HG03135 (cell line): ENCODE measurements around the gene KRT35.
"Not testable (repeated sequence)": the region's sequence is repeated elsewhere in the genome, so short reads cannot be mapped to it uniquely, and the experiment has no call there.

Experiments used
- ATAC-seq: cut with Tn5 transposase; IDR thresholded peaks from one replicate; pipeline ENCODE4 v1.9.1; 2021; ENCODE audit warnings: mild to moderate bottlenecking, moderate library complexity; ENCODE audit not compliant: unreplicated experiment

The KRT35 gene

DNA sequence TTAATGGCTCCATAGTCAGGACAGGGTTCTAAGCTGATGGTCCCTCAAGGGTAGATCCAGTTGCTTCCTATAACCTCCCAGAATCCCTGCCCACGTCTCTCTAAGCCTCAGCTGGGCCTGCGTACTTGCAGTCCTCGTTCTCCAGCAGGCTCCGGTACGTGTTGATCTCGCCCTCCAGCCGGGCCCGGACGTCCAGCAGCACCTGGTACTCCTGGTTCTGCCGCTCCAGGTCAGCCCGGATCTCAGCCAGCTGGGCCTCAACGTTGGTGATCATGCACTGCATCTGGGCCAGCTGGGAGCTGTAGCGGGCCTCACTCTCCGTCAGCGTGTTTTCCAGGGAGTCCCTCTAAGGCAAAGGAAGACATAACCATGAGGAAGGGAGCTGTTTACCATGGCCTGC is 18.2 kb downstream of the KRT35 start:
- ATAC-seq, result no peak

DNA sequence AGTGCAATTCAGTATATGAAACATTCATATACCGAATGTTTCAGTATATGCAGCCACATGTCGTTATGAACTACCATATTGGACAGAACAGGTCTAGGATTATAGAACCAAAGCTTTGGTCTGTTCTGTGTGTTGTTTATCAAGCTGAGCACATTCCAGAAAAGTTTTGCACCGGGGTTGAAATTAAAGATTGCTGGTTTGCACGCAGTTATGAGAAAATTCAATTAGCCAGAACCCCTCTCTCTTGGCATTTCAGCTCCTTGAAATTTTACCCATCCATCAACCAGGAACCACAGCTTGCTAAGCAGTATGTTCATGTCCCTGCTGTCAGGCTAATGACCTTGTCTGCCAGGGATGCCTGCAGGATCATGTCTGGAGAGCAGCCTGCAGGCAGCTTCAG is 23.3 kb downstream of the KRT35 start:
- ATAC-seq, result no peak

DNA sequence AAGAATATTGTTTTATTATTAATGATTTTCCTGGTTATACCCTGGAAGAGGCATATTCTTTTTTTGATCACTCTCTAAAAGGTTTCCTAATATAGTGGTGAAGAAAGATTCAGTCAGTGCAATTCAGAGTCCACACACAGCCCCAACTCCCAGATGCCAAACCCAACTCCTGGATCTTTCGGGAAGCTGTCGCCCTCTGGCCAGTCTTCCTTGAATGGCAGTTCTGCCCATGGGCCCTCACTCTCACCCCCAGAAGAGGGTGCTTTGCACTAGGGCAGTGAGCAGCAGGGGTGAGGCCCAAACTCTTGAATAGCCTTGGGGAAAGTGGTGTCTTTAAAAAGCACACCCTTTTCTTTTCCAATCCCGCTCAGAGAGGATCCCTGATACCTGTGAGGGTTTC is 24.7 kb downstream of the KRT35 start:
- no peak for ATAC-seq

DNA sequence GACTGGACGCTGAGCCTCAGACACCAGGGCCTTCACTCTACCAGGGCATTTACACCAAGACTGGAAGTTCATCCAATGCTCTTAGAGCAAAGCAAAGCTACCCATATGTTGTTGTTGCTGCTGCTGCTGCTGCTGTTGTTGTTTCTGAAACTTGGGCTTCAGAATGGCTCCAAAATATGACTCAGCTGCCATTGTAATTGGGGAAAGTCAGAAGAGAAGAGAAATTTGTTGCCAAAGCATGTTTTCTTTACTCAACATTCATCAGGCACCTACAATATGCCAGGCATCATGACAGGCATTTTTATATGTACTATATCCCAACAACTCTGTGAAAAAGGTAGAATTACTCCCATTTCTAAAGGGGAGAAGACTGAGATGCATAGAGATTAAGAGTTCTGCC is 25.7 kb downstream of the KRT35 start:
- ATAC-seq, result no peak

DNA sequence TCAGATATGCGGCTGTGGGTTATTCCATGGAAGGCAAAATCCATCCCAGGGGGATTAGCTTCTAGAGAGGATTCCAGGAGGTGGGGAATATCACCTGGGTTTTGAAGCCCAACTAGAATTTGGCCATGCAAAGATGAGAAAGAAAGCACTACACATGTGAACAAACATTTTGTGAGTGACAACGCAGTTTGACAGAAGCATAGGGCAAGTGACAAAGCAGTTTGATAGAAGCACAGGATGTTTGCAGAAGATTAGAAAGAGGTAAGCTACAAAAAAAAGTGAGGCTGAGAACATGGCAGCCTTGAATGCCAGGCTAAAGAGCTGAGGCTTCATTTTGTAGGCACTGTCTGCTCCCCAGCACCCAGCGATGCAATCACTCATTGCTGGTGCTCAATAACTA is 27.9 kb downstream of the KRT35 start:
- no peak for ATAC-seq

DNA sequence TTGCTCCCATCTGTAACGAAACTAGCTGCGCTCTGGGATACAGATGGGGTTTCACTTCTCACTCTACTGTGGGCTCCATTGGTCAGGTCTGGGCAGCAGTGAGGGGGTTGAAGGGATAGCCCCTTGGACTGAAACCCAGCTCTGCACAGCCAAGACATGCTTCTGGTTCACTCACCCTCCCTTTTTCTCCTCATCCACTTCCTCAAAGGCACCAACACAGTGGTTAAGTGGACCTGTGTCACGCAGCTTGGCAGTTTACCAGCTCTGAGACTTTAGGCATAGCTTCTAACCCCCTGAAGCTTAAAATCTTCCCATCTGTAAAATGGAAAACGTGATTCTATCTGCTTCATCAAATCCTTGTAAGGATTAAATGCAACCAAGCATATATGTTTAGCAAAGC is 28.7 kb downstream of the KRT35 start:
- ATAC-seq, result no peak

DNA sequence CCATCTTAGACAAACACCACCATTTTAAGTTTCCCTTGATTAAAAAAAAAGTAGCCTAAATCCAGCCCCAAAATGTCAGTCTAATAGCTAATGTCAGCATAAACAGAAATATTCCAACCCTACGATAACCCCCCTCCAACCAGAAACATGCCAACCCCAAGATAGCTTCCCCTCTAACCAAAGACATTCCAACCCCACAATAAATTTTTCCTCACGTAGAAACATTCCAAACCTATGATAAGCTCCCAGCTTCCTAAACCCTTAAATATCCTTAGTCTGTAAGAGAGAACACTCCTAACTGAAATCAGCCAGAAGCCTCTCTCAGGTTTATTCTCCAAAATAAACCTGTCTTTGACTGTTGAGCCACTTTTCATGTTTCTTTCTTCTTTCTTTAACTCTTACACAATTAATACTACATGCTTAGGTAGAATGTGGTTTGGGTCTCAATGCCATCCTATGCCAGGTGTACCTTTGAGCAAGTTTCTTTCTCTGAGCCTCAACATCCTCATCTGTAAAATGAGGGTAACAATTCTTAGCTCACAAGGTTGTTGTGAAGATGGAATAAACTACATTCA is 29.7 kb downstream of the KRT35 start:
- no peak for ATAC-seq

DNA sequence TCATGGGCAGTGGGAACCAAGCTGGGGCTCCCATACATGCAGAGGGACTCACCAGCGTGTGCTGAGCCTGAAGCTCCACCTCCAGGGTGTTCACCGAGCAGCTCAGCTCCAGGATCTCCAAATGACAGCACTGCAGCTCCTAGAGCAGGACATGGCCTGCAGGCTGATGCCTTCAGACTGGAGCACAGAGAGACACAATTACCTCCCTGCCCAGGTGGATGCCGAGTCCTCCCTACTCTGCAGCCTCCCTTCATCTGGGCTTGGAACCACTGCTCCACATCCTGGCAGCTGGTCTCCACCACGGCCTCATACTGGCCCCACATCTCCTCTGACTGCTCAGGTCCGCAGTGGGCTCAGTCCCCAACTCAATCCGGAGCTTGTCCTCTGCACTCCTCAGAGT is 31.9 kb downstream of the KRT35 start:
- no peak for ATAC-seq

DNA sequence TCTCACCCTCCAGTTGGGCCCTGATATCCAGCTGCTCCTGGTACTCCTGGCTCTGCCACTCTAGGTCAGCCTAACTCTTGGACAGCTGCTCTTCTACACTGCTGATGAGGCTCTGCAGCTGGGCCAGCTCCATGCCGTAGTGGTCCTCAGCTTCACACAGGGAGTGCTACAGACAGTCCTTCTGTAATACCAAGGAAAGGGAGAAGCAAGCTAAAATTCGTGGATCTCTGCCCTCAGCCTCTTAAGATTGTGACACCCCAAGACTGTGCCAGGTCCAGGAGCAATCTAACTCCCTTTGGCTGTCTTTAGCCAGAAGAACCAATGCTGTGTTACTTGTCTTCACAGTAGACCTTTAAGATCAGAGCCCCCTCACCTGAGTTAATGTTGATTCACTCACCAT is 32.4 kb downstream of the KRT35 start:
- ATAC-seq, result no peak

DNA sequence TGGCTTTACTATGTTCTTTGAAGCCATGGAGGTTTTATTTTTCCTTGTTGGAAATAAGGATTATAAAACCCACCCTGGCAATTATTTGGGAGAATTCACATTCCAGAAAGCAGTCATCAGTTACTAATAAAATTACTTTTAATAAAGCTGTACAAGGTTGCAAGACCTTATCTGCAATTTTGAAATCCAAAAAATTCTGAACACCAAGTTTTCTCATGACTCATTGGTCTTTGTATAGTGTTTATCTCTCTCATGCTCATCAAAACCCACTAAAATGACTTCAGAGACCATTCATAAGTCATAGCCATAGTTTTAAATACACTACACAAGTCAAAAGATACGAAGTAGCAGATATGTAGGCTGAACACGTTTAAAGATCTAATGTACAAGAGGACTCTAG is 34.1 kb downstream of the KRT35 start:
- no peak for ATAC-seq

DNA sequence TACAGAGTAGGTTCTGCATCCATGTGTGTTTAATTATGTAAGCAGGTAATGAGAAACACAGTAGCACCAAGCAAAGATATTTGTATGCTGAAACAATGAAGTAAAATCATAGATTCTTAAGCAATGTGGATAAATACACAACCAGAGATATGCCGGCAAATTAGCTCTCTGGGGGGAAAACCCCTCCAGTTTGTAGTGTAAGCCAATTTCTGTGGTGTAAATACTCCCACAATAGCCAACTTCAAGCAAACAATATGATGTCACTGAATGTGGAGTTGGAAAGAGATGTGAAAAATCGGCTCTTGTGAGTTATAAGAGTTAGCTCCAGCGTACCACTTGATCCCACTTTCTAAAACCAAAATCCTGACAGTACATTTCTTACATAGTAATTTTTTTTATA is 36.3 kb downstream of the KRT35 start:
- no peak for ATAC-seq

DNA sequence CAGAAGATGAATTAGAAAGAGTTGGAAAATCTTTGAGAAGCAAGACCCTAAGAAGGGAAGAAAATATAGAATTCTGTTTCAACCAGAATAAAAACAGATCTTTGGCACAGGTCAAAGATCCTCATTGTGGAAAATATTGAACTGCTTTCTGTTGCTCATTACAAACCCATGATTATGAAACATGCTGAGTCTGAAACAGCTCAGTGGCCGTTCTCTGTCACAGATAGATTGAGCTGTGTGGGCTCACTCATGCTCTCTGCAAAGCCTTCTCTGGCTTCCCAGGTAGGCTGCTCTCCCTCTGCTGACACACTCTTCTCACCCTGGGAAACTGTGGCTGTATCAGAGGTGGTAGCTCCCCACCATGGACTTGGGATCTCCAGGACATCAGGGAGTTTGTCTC is 36.8 kb downstream of the KRT35 start:
- ATAC-seq, result no peak

DNA sequence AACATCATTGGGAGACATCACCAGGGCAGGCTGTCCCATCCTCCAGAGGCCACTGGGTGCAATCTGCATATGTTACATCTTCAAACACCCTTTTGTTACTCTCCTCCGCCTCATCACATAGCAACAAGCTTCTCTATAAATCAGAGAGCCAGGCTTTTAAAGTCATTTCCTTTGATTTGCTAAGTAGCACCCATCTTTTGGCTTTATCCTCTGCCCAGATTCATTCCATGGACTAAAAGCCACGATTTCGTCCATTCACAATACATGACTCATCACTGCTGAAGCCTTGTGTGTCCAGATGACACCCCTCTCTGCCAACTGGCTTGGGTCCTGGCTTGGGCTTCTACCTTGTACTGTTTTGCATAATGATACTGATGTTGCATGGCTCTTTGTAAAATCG is 38.2 kb downstream of the KRT35 start:
- no peak for ATAC-seq

DNA sequence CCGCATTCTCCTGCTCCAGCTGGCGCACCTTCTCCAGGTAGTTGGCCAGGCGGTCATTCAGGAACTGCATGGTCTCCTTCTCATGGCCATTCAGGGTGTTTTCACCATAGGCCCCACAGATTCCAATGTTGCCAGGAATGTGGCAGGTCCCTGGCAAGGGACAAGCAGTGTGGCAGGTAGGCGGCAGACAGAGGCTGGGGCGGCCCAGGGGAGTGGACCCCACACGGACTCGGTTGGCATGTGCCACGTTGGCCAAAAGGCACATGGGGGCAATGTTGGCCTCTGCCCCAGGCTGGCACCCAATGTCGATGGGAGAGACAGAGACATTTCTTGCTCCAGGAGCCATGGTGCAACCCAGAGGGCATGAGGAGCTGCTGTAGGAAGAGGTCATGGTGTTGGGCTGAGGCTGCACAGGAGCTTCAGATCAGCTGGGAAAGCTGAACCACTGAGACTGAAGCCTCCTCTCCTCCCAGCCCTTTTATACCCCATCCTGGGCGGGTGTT is 40.4 kb downstream of the KRT35 start, which contains the start of gene KRT38:
KRT38 (minus strand) TSS at position 453 of the 503 bp plus-strand sequence; CDS start at position 391, 62 bp downstream.
- ATAC-seq, result no peak

DNA sequence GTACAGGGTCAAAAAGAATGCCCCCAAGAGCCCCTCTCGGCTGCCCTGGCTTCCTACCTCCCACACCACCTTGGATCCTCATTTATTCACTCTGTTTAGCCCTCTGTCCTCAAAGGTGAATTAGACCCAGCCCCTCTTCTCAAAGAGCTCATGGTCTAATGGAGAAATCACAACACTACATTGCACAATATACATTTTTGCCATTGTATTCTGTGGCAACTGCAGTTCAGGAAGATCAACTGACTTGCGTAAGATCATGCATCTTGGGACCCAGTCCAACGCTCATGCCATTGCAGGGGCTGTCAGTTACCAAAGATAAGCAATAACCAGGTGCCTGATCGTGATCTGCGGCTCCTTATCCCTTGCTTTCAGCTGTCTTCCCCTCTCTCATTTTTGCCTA is 41.6 kb downstream of the KRT35 start:
- no peak for ATAC-seq

DNA sequence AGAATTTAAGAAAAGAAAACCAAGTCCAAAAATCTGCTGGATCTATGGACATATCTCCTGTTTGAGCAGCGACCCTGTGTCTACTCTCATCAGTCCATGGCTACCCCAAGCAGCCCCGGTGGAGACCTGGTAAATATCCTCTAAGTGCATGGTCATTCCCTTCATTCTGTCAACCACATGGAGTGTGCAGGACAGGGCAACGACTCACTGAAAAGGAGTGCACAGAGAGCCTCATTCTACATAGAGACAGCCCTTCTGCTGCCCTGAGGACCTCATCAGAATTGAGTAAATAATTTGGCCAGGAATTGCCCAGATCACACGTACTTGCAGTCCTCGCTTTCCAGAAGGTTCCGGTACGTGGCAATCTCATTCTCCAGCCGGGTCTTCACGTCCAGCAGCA is 43.2 kb downstream of the KRT35 start:
- ATAC-seq, result no peak

DNA sequence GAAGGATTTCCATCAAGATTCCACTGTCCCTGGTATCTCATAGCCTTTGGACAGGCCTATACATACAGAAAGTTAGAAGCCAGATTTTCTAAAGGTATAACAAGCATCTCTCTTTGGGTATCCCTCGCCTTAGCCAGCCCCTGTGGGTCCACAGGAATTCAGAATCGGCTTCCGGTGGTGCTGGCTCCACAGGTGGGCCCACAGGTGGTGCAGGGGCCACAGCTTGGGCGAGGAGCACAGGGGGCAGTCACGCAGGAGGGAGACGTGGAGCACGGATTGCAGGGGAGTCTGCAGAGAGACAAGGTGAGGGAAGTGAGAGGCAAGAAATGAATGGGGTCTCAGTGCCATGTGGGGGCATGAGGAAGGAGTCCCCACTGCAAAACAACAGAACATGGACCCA is 43.7 kb downstream of the KRT35 start:
- ATAC-seq, result no peak

DNA sequence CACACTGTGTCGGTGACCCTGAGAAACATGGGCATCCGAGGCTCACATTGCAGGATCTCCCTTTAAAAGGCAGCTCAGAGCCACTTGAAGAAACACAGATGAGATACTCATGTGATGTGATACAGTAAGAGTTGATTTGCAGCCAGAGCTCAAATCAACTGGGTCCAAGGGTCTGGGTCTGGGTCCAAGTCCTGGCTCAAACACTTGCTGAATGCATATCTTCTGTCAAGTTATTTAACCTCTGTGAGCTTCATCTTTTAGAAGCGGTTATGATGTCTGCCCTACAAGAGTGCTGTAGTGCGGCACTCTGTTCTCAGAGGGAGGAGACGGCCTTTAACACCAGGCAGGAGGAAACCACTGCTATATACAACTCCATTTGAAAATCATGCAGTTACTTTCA is 46.5 kb downstream of the KRT35 start:
- no peak for ATAC-seq

DNA sequence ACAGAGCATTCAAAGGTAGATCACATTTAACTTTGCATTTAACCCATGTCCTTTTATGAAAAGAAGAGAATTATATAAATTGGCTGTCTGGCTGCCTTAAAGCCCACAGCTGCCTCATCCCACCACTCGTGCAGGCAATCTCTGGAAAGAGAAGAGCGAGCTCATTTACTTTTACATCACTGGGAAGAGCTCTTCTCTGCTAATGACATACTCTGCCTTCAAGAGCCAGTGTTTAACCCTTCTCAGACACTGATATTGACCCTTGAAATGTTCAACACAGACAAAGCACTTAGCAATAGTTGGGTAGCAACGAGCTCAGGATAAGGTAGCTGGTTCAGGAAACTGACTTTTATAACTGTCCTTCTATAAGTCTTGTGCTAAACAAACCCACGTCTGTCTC is 46.9 kb downstream of the KRT35 start:
- ATAC-seq, result no peak

DNA sequence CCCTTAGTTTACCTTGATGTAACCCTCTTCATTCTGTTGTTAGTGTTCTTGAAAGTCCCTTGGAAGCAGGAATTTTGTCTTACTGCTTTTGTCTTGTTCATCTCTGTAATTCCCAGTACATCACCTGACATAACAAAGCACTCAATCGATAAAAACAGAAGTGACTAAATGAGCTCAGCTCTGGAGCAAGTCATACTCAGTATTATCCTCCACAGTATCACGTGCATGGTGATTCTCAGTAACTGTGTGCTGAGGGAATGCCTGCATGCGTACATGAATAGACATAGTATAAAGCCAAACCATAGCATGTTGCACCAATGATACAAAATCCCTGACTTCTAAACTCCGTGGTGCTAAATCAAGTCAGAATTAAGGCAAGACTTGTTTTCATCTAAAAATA is 47.4 kb downstream of the KRT35 start:
- no peak for ATAC-seq

DNA sequence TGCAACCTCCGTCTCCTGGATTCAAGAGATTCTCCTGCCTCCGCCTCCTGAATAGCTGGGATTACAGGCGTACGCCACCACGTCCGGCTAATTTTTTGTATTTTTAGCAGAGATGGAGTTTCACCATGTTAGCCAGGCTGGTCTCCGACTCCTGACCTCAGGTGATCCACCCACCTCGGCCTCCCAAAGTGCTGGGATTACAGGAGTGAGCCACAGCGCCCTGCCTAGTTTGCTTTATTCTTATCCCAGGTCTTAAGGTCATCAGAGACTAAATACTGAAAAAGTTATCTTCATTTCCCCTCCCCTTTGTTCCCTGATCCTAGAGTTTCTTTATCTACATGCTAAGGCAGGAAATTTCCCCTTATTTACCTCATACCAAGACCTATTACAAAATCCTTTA is 50.6 kb downstream of the KRT35 start:
- not testable (repeated sequence) for ATAC-seq

DNA sequence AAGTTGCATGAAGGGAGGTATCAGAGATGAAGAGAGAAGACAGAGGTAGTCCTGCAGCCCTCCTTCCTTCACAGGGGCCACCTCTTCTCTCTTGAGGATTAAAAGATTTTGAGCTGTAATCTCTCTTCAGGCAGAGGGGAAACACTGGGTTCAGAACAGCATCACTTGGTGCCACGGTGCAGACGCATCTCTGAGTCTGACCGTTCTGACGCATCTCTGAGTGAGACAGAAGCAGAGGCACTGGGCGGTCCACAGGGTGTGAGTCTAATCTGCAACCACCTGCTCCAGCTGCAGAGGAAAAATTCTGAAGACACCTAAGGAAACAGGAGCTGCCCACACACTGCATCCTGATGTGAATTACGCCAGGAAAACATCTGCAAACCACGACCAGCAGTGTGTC is 51.3 kb downstream of the KRT35 start:
- no peak for ATAC-seq

DNA sequence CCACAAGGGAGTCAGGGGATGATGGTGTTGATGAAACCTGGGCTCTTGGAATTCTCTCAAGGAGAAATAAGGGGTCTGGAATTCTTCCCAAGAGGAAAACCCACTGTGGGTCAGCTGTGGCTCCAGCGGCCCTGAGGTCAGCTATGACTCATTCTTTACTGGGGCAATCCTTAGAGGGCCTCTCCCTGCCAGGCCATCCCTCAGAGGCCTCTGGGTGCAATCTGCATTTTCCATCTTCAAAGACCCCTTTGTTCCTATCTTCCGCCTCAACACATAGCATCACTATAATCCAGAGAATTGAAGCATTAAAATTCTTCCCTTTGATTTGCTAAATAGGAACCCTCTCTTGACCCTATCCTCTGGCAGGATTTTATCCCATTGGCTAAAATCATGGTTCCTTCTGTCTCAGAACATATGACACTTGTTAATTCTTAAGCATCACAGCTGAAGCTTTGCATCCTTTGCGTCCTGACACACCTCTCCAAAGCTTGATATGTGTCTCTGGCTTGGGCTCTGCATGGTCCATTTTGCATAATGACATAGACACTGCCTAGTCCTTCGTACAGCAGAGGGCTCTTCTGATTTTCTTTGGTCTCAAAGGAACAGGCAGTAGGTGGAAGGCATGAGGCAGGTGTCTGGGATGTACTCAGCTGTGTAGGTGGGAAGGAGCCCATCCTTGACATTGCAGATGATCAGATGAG is 52.2 kb downstream of the KRT35 start:
- no peak for ATAC-seq
